ENCODE results near the gene XPA. TPM values are rescaled to one million over a fixed set of nuclear protein-coding genes. Genes with fewer than 3 reads are reported as not detected.

XPA gene
- total and polyA plus RNA-seq, 2 of the 8 experiments (the other 6 are each of a cell fraction or from before 2014, with no cell fraction given), result 0.24 to 2.6 TPM

DNA sequence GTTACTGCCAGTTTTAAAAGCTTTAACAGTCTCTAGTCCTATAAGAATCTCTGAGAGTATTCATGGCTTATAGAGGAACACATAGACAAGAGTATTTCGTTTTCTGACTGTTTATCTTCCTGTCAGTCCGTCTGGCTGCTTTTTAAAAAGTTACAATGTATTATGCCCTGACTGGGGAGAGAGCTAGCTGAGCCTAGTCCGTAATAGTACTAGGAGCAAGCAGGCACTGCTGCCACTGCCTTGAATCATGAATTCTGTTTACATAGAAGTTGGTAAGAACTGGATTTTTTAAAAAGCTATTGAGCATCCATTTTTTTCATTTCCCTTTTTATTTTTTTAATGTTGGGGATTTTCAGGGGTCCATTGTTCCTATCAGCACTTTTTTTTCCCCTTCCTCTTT lies 26.6 kb downstream of the XPA start:
- ChIA-PET CTCF (ENCODE audit: partially characterized antibody) (interaction anchor here (1.2 kb wide), 1 partner anchor 277 kb away, joined by 3 read pairs; no protein-coding TSS in a partner anchor), POLR2A (ENCODE audit: partially characterized antibody) (interaction anchor here (1.1 to 1.3 kb wide), 2 partner anchors 9 to 14 kb away, joined by 3 to 4 read pairs; no protein-coding TSS in a partner anchor)
- FAIRE-seq (no peak), DNase-seq (ENCODE audit: low read depth in 1 of 2, low spot score in 2 of 2) (no peak)
- no peaks in the 10 kb centered on the region for H3K27me3 ChIP-seq (replicated peaks in 1 of 4; ENCODE audit: control insufficient read depth in 3 of 4, extremely low read depth in 1 of 4, insufficient read depth in 3 of 4, low read length in 3 of 4)
- no peaks in the 10 kb centered on the region for H3K79me1 ChIP-seq (ENCODE audit: low read depth, low read length)
- H2BK120ac ChIP-seq (replicated peaks; ENCODE audit: low read depth, low read length), result no peak overlapping the region
- no peak overlapping the region for H4K5ac ChIP-seq (ENCODE audit: insufficient read length, low read depth, low read length)
- no peak overlapping the region for H3K23ac ChIP-seq (ENCODE audit: insufficient read length)
- H3K36me3 ChIP-seq (ENCODE audit: control insufficient read depth in 2 of 4, insufficient read depth in 4 of 4, low read length in 3 of 4), result peaks cover 35 to 93% (median 84%) of the 10 kb centered on the region in 4 experiments
- no peak overlapping the region for H3K14ac ChIP-seq (ENCODE audit: insufficient read length)
- no peak overlapping the region for H3K18ac ChIP-seq (ENCODE audit: extremely low read depth, low read length)
- H3K4ac ChIP-seq (replicated peaks; ENCODE audit: insufficient read length, low read depth, low read length), result no peak overlapping the region
- TF ChIP-seq CHD1 (IDR thresholded peaks at IDR 0.05; ENCODE audit: low read depth, low read length) (no peak), BACH1 (IDR thresholded peaks at IDR 0.05; ENCODE audit: low read length) (no peak)
- H3K9ac ChIP-seq (replicated peaks in 1 of 4; ENCODE audit: extremely low read depth in 1 of 4, low read depth in 3 of 4, low read length in 3 of 4), result no peak overlapping the region
- H2BK12ac ChIP-seq (ENCODE audit: low read depth, low read length), result no peak overlapping the region
- H3K79me2 ChIP-seq (ENCODE audit: control insufficient read depth in 1 of 2, insufficient read depth in 2 of 2, low read length in 2 of 2), result no peaks in the 10 kb centered on the region
- H3K4me2 ChIP-seq (ENCODE audit: insufficient read depth in 1 of 2, low read depth in 2 of 2, low read length in 2 of 2), result no peak overlapping the region
- WGBS, 2 experiments (ENCODE audit: extremely low coverage in 1 of 2, insufficient coverage in 1 of 2, insufficient read length in 1 of 2, insufficient replicate concordance in 2 of 2, low coverage in 1 of 2, low lambda C conversion rate in 2 of 2, missing lambda C conversion rate in 1 of 2), result 87% methylated on average over 3 of the region's 3 CpGs; no CpG with 5 or more reads in 1 of the 2 experiments
- H3K4me1 ChIP-seq (replicated peaks in 1 of 4; ENCODE audit: control insufficient read depth in 3 of 4, insufficient read depth in 4 of 4, low read length in 3 of 4), result no peaks in the 10 kb centered on the region
- H3K23me2 ChIP-seq (ENCODE audit: low read depth, low read length), result no peaks in the 10 kb centered on the region
- H4K20me1 ChIP-seq (replicated peaks in 1 of 2; ENCODE audit: control insufficient read depth in 1 of 2, insufficient read depth in 2 of 2, low read length in 2 of 2), result peaks cover 3 to 4% of the 10 kb centered on the region in 2 experiments
- H2BK5ac ChIP-seq (ENCODE audit: low read depth, low read length), result no peak overlapping the region
- H2AK5ac ChIP-seq (ENCODE audit: low read depth, low read length), result no peak overlapping the region
- H3K27ac ChIP-seq (ENCODE audit: low read depth, low read length), result no peak overlapping the region
- no peak overlapping the region for H2BK20ac ChIP-seq (ENCODE audit: low read length)
- H4K91ac ChIP-seq (replicated peaks; ENCODE audit: insufficient read length, low read length), result no peak overlapping the region
- H3K9me3 ChIP-seq (ENCODE audit: insufficient read depth in 2 of 2, low read depth in 1 of 2, low read length in 1 of 2), result no peaks in the 10 kb centered on the region
- H4K8ac ChIP-seq (ENCODE audit: extremely low read depth, insufficient read depth, low read length), result no peak overlapping the region
- H2BK15ac ChIP-seq (ENCODE audit: low read length), result no peak overlapping the region
- no peak overlapping the region for H3K56ac ChIP-seq (replicated peaks; ENCODE audit: insufficient read length, low read depth, low read length)
- no peak overlapping the region for H2AFZ ChIP-seq (ENCODE audit: low read length)
- no peak overlapping the region for H3K4me3 ChIP-seq (ENCODE audit: extremely low read depth in 1 of 4, insufficient read depth in 2 of 4, low read depth in 3 of 4, low read length in 4 of 4)
